T-helper 1 cell treated with Interleukin-12 subunit alpha and Interleukin-12 subunit beta and Interleukin-4 antibody, amounts not matched to agents 30 μg/mL and 1 μg/mL, for 36 hours (primary cell): Measurements from ENCODE around the gene SMG5.
A peak's percentile ranks its signal among the peaks of the same experiment; 100 is the strongest.

ENCODE experiments used
- H3K27ac Mint-ChIP-seq: one replicate; pipeline ENCODE4 v1.8.0; 2021; ENCODE audit warnings: mild to moderate bottlenecking, mixed read lengths
- H3K27me3 Mint-ChIP-seq: one replicate; pipeline ENCODE4 v1.8.0; 2021; ENCODE audit warnings: low read depth, mixed read lengths
- H3K36me3 Mint-ChIP-seq: one replicate; pipeline ENCODE4 v1.8.0; 2021; ENCODE audit warnings: low read depth, mixed read lengths
- H3K4me1 Mint-ChIP-seq: one replicate; pipeline ENCODE4 v1.8.0; 2021; ENCODE audit warnings: low read depth, mixed read lengths
- H3K4me3 Mint-ChIP-seq: one replicate; pipeline ENCODE4 v1.8.0; 2021; ENCODE audit warnings: mild to moderate bottlenecking, moderate library complexity, mixed read lengths
- H3K9me3 Mint-ChIP-seq: one replicate; pipeline ENCODE4 v1.8.0; 2021; ENCODE audit warnings: mixed read lengths

Gene SMG5

GRCh38 chr1:156244712-156245111 lies 37.9 kb downstream of the SMG5 start:
- Mint-ChIP-seq H3K4me3 (peak overlapping the region; percentile 72), H3K9me3 (no peaks in the 10 kb centered on the region), H3K27ac (no peak overlapping the region), H3K36me3 (peaks cover 7% of the 10 kb centered on the region), H3K27me3 (no peaks in the 10 kb centered on the region), H3K4me1 (peaks cover 11% of the 10 kb centered on the region)

- H3K9me3 Mint-ChIP-seq, result no peaks in the 10 kb centered on the region
- H3K4me3 Mint-ChIP-seq, result no peak overlapping the region
These were observed 38.5 kb downstream of the SMG5 start for GRCh38 chr1:156244126-156244525.

GRCh38 chr1:156242738-156243137 lies 39.9 kb downstream of the SMG5 start:
- Mint-ChIP-seq H3K27ac (no peak overlapping the region), H3K9me3 (no peaks in the 10 kb centered on the region), H3K4me1 (peaks cover 11% of the 10 kb centered on the region), H3K27me3 (no peaks in the 10 kb centered on the region), H3K4me3 (no peak overlapping the region), H3K36me3 (peaks cover 18% of the 10 kb centered on the region)

More at GRCh38 chr1:156244126-156244525, 38.5 kb downstream of the SMG5 start:
- Mint-ChIP-seq H3K27me3 (no peaks in the 10 kb centered on the region), H3K4me1 (peaks cover 11% of the 10 kb centered on the region), H3K27ac (no peak overlapping the region), H3K36me3 (peaks cover 7% of the 10 kb centered on the region)

GRCh38 chr1:156241926-156242325 lies 40.7 kb downstream of the SMG5 start, which contains the start of gene BGLAP:
Gene BGLAP (plus strand): TSS chr1:156242184. CDS start chr1:156242232, 48 bp downstream.
- Mint-ChIP-seq H3K9me3 (no peaks in the 10 kb centered on the region), H3K4me1 (peaks cover 11% of the 10 kb centered on the region), H3K27ac (no peak within 1 kb of the TSS), H3K4me3 (no peak within 1 kb of the TSS), H3K27me3 (no peaks in the 10 kb centered on the region), H3K36me3 (peaks cover 21% of the 10 kb centered on the region)

GRCh38 chr1:156241311-156241811 lies 41.3 kb downstream of the SMG5 start:
- Mint-ChIP-seq H3K4me3 (no peak overlapping the region), H3K9me3 (no peaks in the 10 kb centered on the region), H3K4me1 (peaks cover 11% of the 10 kb centered on the region), H3K27ac (no peak overlapping the region), H3K27me3 (no peaks in the 10 kb centered on the region), H3K36me3 (peaks cover 25% of the 10 kb centered on the region)

- H3K27me3 Mint-ChIP-seq, result no peaks in the 10 kb centered on the region
- H3K9me3 Mint-ChIP-seq, result no peaks in the 10 kb centered on the region
- H3K36me3 Mint-ChIP-seq, result peaks cover 35% of the 10 kb centered on the region
- no peak overlapping the region for H3K4me3 Mint-ChIP-seq
- peaks cover 5% of the 10 kb centered on the region for H3K4me1 Mint-ChIP-seq
- H3K27ac Mint-ChIP-seq, result no peak overlapping the region
These were observed 44.4 kb downstream of the SMG5 start for GRCh38 chr1:156238248-156238647.

- no peak overlapping the region for H3K4me3 Mint-ChIP-seq
- H3K4me1 Mint-ChIP-seq, result peaks cover 5% of the 10 kb centered on the region
- H3K27me3 Mint-ChIP-seq, result no peaks in the 10 kb centered on the region
- peaks cover 34% of the 10 kb centered on the region for H3K36me3 Mint-ChIP-seq
- H3K9me3 Mint-ChIP-seq, result no peaks in the 10 kb centered on the region
- H3K27ac Mint-ChIP-seq, result no peak overlapping the region
These were observed 46.5 kb downstream of the SMG5 start for GRCh38 chr1:156236164-156236563.

- Mint-ChIP-seq H3K27me3 (no peaks in the 10 kb centered on the region), H3K27ac (peak overlapping the region; percentile 62), H3K9me3 (no peaks in the 10 kb centered on the region), H3K4me1 (peaks cover 4% of the 10 kb centered on the region), H3K4me3 (no peak overlapping the region), H3K36me3 (peaks cover 29% of the 10 kb centered on the region)
These were observed 49.0 kb downstream of the SMG5 start for GRCh38 chr1:156233426-156234127.

- Mint-ChIP-seq H3K4me3 (no peak overlapping the region), H3K9me3 (no peaks in the 10 kb centered on the region), H3K4me1 (peaks cover 9% of the 10 kb centered on the region), H3K27ac (no peak overlapping the region), H3K36me3 (peaks cover 28% of the 10 kb centered on the region), H3K27me3 (no peaks in the 10 kb centered on the region)
These were observed 50.3 kb downstream of the SMG5 start for GRCh38 chr1:156232201-156232894.

- no peak overlapping the region for H3K4me3 Mint-ChIP-seq
- no peak overlapping the region for H3K27ac Mint-ChIP-seq
- no peaks in the 10 kb centered on the region for H3K27me3 Mint-ChIP-seq
- H3K4me1 Mint-ChIP-seq, result peaks cover 15% of the 10 kb centered on the region
- no peaks in the 10 kb centered on the region for H3K9me3 Mint-ChIP-seq
- H3K36me3 Mint-ChIP-seq, result peaks cover 23% of the 10 kb centered on the region
These were observed 52.2 kb downstream of the SMG5 start for GRCh38 chr1:156230473-156230837.

- H3K27me3 Mint-ChIP-seq, result no peaks in the 10 kb centered on the region
- H3K36me3 Mint-ChIP-seq, result peaks cover 25% of the 10 kb centered on the region
- H3K4me3 Mint-ChIP-seq, result no peak overlapping the region
- peaks cover 17% of the 10 kb centered on the region for H3K4me1 Mint-ChIP-seq
- H3K9me3 Mint-ChIP-seq, result no peaks in the 10 kb centered on the region
- H3K27ac Mint-ChIP-seq, result no peak overlapping the region
These were observed 52.7 kb downstream of the SMG5 start for GRCh38 chr1:156229809-156230472.

GRCh38 chr1:156228501-156228900 lies 54.1 kb downstream of the SMG5 start:
- Mint-ChIP-seq H3K27ac (no peak overlapping the region), H3K27me3 (no peaks in the 10 kb centered on the region), H3K9me3 (no peaks in the 10 kb centered on the region), H3K4me3 (no peak overlapping the region), H3K36me3 (peaks cover 23% of the 10 kb centered on the region), H3K4me1 (peaks cover 20% of the 10 kb centered on the region)

- Mint-ChIP-seq H3K27ac (peak overlapping the region; percentile 60), H3K9me3 (no peaks in the 10 kb centered on the region), H3K27me3 (no peaks in the 10 kb centered on the region), H3K4me1 (peaks cover 37% of the 10 kb centered on the region), H3K4me3 (no peak overlapping the region), H3K36me3 (peaks cover 33% of the 10 kb centered on the region)
These were observed 55.8 kb downstream of the SMG5 start for GRCh38 chr1:156226782-156227181.

- peak overlapping the region; percentile 60 for H3K27ac Mint-ChIP-seq
- no peaks in the 10 kb centered on the region for H3K9me3 Mint-ChIP-seq
- no peak overlapping the region for H3K4me3 Mint-ChIP-seq
- peaks cover 40% of the 10 kb centered on the region for H3K36me3 Mint-ChIP-seq
- no peaks in the 10 kb centered on the region for H3K27me3 Mint-ChIP-seq
- H3K4me1 Mint-ChIP-seq, result peaks cover 43% of the 10 kb centered on the region
These were observed 56.5 kb downstream of the SMG5 start for GRCh38 chr1:156226116-156226538.

- H3K4me1 Mint-ChIP-seq, result peaks cover 46% of the 10 kb centered on the region
- H3K27ac Mint-ChIP-seq, result peak overlapping the region; percentile 76
- peak overlapping the region; percentile 18 for H3K4me3 Mint-ChIP-seq
- peaks cover 43% of the 10 kb centered on the region for H3K36me3 Mint-ChIP-seq
- H3K9me3 Mint-ChIP-seq, result no peaks in the 10 kb centered on the region
- no peaks in the 10 kb centered on the region for H3K27me3 Mint-ChIP-seq
These were observed 57.0 kb downstream of the SMG5 start for GRCh38 chr1:156225677-156226014.
